ENCODE results near the gene NCAN.

- TF ChIP-seq POLR2A (IDR thresholded peaks at IDR 0.05) (no peak), CTCF (IDR thresholded peaks at IDR 0.05) (no peak)
Measured at GRCh38 chr19:19181488-19181998, 30.2 kb upstream of the NCAN start.
